ENCODE measurements around the gene VPS11. TPM values are rescaled to one million over a fixed set of nuclear protein-coding genes. Genes with fewer than 3 reads are reported as not detected.

The VPS11 gene
- 18.2 TPM for polyA plus RNA-seq (2013, experiment 1 of 2)
- 16.6 TPM for polyA plus RNA-seq (2013, experiment 2 of 2)

DNA sequence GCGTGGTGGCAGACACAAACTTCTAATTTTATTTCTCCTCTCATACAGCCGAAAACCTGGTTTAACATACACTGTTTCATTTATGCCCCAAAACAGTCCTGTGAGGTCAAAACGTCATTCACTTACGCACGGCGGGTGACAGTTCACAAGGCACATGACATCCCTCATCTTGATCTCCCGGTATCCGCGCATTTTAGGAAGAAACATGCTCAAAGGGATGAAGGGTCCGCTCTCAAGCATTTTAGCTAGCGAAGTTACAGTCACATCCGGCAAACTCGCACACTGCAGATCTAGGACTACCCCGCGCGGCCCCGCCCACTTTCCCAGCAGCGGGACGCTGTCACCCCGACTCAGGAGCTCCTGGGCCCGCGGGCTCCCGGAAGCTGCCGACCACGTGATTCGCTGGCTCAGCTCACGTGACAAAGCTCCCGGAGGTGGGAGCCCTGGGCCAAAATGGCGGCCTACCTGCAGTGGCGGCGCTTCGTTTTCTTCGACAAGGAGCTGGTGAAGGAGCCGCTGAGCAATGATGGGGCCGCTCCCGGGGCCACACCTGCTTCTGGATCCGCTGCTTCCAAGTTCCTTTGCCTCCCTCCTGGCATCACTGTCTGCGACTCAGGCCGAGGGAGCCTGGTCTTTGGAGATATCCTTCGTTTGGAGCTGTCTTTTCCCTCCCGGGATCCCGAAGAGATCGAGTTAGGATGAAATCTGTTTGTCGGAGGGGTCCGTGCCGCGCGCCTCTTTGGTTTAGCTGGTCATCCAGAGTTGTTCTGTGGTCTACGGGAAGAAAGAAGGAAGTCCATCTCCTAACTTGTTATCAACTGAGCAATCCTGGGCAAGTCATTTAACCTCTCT lies at the start of gene VPS11:
Gene VPS11, plus strand, starts transcription at position 448 of the 852 bp plus-strand sequence. Its CDS starts 6 bp downstream, at position 454.
- H3K27ac ChIP-seq (ENCODE audit: low read depth, low read length) = peak within 1 kb of the TSS; percentile 67
- no peaks in the 10 kb centered on the region for H3K27me3 ChIP-seq (ENCODE audit: insufficient read depth, low read length)
- peaks cover 27% of the 10 kb centered on the region for H3K36me3 ChIP-seq (ENCODE audit: insufficient read depth, low read length)
- H3K4me3 ChIP-seq (ENCODE audit: low read length) = peak within 1 kb of the TSS; percentile 96
- WGBS = under 1% methylated on average over 49 of the region's 49 CpGs
- peak within 1 kb of the TSS; percentile 90 for H3K9ac ChIP-seq (ENCODE audit: low read depth, low read length)
- H3K9me3 ChIP-seq (ENCODE audit: insufficient read depth, low read depth, low read length) = no peaks in the 10 kb centered on the region
- no peaks in the 10 kb centered on the region for H3K4me1 ChIP-seq (ENCODE audit: insufficient read depth, low read length)

DNA sequence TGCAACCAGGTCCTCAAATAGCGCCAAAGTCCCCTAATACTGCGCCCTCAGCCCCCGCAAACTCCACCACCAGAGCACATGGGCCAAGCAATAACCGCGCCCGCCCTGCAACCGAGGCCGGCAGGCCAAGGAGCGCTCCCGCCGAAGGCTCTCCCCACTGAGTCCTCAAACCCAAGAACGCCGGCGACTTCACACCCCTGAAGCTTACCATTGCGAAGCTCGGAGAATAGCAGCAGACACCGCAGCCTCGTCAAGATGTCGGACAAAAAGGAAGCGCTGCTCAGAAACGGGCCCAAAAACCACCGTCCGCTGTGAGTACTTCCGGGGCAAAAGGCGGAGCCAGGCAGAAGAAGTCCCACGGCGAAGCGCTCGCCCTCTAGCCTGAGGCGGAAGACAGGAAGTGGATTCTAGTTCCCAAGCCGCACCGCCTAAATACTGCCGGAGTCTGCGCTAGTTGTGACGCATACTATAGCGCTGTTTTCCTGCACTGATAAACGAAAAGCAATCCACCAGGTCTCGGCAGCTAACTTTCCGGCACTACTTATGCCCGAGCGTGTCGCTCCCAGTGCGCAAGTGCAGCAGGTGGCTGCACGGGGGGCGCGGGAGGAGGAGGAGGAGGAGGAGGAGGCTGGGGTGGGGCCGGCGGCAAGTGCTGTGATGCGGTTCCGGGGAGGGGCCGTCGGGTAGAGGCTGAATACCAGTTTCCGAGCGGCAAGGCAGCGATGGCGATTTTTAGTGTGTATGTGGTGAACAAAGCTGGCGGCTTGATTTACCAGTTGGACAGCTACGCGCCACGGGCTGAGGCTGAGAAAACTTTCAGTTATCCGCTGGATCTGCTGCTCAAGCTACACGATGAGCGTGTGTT lies 49.3 kb upstream of the VPS11 start, which contains the start of the genes RPS25 and TRAPPC4:
Gene RPS25, minus strand, starts transcription at position 270 of the 865 bp plus-strand sequence. Its CDS starts 59 bp downstream, at position 211.
Gene TRAPPC4, plus strand, starts transcription at position 693 of the 865 bp plus-strand sequence. Its CDS starts 30 bp downstream, at position 723.
- peaks cover 72% of the 10 kb centered on the region for H3K36me3 ChIP-seq (ENCODE audit: insufficient read depth, low read length)
- no peaks in the 10 kb centered on the region for H3K9me3 ChIP-seq (ENCODE audit: insufficient read depth, low read depth, low read length)
- H3K27ac ChIP-seq (ENCODE audit: low read depth, low read length) = peak within 1 kb of the TSS; percentile 86
- H3K9ac ChIP-seq (ENCODE audit: low read depth, low read length) = peak within 1 kb of the TSS; percentile 98
- under 1% methylated on average over 63 of the region's 63 CpGs for WGBS
- H3K4me1 ChIP-seq (ENCODE audit: insufficient read depth, low read length) = peaks cover 15% of the 10 kb centered on the region
- peak within 1 kb of the TSS; percentile 91 for H3K4me3 ChIP-seq (ENCODE audit: low read length)
- H3K27me3 ChIP-seq (ENCODE audit: insufficient read depth, low read length) = no peaks in the 10 kb centered on the region

DNA sequence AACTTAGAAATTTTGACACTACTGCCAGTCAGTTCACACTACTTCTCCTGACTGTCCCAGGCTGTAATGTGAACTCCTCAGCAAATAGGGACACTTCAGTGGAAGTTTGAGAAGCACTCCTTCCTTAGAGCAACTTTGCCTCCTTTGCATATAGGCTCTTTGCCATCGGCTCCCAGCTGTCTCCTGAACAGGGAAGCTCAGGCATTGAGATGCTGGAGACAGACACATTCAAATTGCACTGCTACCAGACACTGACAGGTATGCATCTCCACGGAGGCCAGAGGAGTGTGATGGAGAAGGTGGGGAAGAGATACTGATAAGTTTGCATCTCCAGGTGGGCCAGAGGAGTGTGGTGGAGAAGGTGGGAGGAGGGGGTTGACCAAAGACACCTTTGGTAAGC lies 47.6 kb upstream of the VPS11 start:
- Histone ChIP-seq H3K27ac (ENCODE audit: low read depth, low read length) (no peak overlapping the region), H3K9me3 (ENCODE audit: insufficient read depth, low read depth, low read length) (no peaks in the 10 kb centered on the region), H3K4me3 (ENCODE audit: low read length) (peak overlapping the region; percentile 91), H3K27me3 (ENCODE audit: insufficient read depth, low read length) (no peaks in the 10 kb centered on the region), H3K4me1 (ENCODE audit: insufficient read depth, low read length) (peaks cover 15% of the 10 kb centered on the region), H3K36me3 (ENCODE audit: insufficient read depth, low read length) (peaks cover 74% of the 10 kb centered on the region), H3K9ac (ENCODE audit: low read depth, low read length) (peak overlapping the region; percentile 18; the same call in 1 of the 2 replicates)
- WGBS = 64% methylated on average over 2 of the region's 2 CpGs

DNA sequence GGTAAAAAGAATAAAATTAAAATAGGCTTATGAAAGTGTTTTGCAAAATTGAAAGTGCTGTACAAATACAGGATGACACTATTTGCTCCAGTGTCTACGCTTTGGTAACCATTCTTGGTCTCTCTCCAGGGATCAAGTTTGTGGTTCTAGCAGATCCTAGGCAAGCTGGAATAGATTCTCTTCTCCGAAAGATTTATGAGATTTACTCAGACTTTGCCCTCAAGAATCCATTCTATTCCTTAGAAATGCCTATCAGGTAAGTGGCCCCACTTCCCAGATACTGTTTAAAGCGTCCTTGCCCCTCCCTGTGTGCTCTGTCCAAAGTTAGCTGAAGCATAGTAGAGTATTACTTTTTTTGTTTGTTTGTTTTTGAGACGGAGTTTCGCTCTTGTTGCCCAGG lies 46.0 kb upstream of the VPS11 start:
- Histone ChIP-seq H3K4me1 (ENCODE audit: insufficient read depth, low read length) (peaks cover 13% of the 10 kb centered on the region), H3K27me3 (ENCODE audit: insufficient read depth, low read length) (no peaks in the 10 kb centered on the region), H3K9me3 (ENCODE audit: insufficient read depth, low read depth, low read length) (no peaks in the 10 kb centered on the region), H3K9ac (ENCODE audit: low read depth, low read length) (no peak overlapping the region), H3K36me3 (ENCODE audit: insufficient read depth, low read length) (peaks cover 74% of the 10 kb centered on the region), H3K27ac (ENCODE audit: low read depth, low read length) (no peak overlapping the region), H3K4me3 (ENCODE audit: low read length) (no peak overlapping the region)
- 98% methylated on average over 5 of the region's 5 CpGs for WGBS

DNA sequence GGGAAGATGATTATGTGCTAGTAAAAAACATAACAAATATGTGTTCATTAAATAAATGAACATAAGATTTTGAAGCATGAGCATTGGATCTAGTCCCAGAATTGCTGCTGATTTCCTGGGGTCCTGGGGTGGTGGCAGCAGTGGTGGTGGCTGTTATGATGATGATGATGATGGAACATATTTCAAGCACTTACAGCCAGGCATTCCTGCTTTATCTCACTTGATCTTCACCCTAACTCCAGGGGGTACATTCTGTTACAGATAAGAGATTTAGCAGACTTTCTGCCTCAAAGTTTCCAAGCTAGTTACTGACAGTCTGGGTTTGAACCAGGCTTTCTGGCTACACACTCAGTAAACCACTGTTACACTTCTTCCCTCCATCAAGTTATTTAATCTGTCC lies 43.9 kb upstream of the VPS11 start:
- no peaks in the 10 kb centered on the region for H3K9me3 ChIP-seq (ENCODE audit: insufficient read depth, low read depth, low read length)
- H3K36me3 ChIP-seq (ENCODE audit: insufficient read depth, low read length) = peaks cover 83% of the 10 kb centered on the region
- peaks cover 8% of the 10 kb centered on the region for H3K4me1 ChIP-seq (ENCODE audit: insufficient read depth, low read length)
- no peak overlapping the region for H3K9ac ChIP-seq (ENCODE audit: low read depth, low read length)
- H3K27me3 ChIP-seq (ENCODE audit: insufficient read depth, low read length) = no peaks in the 10 kb centered on the region
- H3K4me3 ChIP-seq (ENCODE audit: low read length) = no peak overlapping the region
- H3K27ac ChIP-seq (ENCODE audit: low read depth, low read length) = no peak overlapping the region

DNA sequence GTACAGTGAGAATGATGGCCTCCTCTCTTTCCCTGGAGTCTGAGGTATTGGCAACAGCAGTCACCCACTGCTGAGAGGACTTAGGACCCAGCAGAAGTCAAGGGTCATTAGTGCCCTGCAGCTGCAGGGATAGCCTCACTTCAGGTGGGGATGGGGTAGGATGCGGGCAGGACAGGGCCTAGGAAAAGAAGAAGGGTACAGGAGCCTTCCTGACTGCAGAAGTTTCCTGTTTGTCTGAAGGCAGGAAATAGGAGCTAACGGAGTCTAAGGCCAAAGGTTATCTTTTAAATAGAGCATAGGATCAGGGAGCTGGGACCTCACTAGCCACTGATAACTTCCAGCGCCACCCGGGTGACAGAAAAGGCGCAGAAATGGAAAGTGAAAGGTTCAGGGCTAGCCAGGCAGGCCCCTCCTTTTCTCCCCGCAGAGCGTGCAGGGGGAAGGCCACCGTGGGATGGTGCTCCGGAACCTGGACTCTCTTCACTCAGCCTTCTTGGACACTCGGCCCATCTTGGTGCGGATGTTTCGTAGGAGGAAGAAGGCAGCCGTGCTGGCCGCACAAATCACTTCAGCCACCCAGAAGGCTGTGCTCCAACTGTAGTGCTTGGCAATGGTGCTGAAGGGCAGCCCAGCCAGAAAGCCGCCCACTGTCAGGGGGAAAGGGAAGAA lies 43.1 kb upstream of the VPS11 start:
- H3K27ac ChIP-seq (ENCODE audit: low read depth, low read length) = no peak overlapping the region
- H3K9ac ChIP-seq (ENCODE audit: low read depth, low read length) = no peak overlapping the region
- 85% methylated on average over 15 of the region's 15 CpGs for WGBS

DNA sequence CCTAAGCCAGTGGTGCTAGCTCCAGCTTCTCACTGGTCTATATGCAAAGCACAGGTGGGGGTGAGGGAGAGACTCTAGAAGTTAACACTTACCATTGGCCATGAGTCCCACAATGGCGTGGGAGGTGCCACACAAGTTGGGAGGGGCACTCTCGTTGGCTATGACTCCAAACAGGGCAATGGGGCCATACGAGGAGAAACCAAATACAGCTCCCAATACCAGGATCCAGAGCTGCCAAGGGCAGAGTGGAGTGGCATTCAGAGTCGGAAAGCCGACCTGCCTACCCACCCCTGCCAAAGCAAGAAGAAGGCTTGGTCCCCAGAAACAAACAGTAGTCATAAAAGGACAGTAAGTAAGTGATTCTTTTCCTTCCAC lies 42.5 kb upstream of the VPS11 start:
- no peak overlapping the region for H3K9ac ChIP-seq (ENCODE audit: low read depth, low read length)

More for the DNA sequence above, 43.1 kb upstream of the VPS11 start:
- no peaks in the 10 kb centered on the region for H3K27me3 ChIP-seq (ENCODE audit: insufficient read depth, low read length)
- H3K9me3 ChIP-seq (ENCODE audit: insufficient read depth, low read depth, low read length) = no peaks in the 10 kb centered on the region
- peaks cover 16% of the 10 kb centered on the region for H3K4me1 ChIP-seq (ENCODE audit: insufficient read depth, low read length)
- H3K4me3 ChIP-seq (ENCODE audit: low read length) = no peak overlapping the region
- peaks cover 86% of the 10 kb centered on the region for H3K36me3 ChIP-seq (ENCODE audit: insufficient read depth, low read length)

DNA sequence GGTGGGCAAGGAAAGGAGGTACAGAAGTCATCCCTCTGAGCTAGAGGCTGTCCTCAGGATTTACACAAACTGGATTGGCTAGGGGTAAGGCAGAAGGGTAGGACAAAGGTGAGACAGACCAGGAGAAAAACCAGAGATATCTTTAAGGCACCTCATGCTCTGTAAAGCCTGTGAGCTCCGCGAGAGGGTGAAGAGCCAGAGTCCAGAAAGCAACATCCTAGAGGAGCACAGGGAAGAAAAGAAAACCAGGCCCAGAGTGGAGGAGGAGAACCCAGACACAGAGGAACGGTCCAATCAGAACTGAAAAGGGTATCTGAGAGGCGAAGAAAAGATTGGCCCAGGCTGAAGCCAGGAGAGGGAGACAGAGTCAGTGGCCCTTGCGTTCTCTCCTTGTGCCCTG lies 42.1 kb upstream of the VPS11 start:
- H3K9ac ChIP-seq (ENCODE audit: low read depth, low read length) = no peak overlapping the region
- peaks cover 12% of the 10 kb centered on the region for H3K4me1 ChIP-seq (ENCODE audit: insufficient read depth, low read length)
- 93% methylated on average over 5 of the region's 5 CpGs for WGBS
- H3K27me3 ChIP-seq (ENCODE audit: insufficient read depth, low read length) = no peaks in the 10 kb centered on the region
- peaks cover 79% of the 10 kb centered on the region for H3K36me3 ChIP-seq (ENCODE audit: insufficient read depth, low read length)
- H3K4me3 ChIP-seq (ENCODE audit: low read length) = no peak overlapping the region
- no peaks in the 10 kb centered on the region for H3K9me3 ChIP-seq (ENCODE audit: insufficient read depth, low read depth, low read length)
- no peak overlapping the region for H3K27ac ChIP-seq (ENCODE audit: low read depth, low read length)

More for the DNA sequence above, 42.5 kb upstream of the VPS11 start:
- WGBS = 88% methylated on average over 5 of the region's 5 CpGs
- Histone ChIP-seq H3K4me3 (ENCODE audit: low read length) (no peak overlapping the region), H3K36me3 (ENCODE audit: insufficient read depth, low read length) (peaks cover 81% of the 10 kb centered on the region), H3K4me1 (ENCODE audit: insufficient read depth, low read length) (peaks cover 14% of the 10 kb centered on the region), H3K27ac (ENCODE audit: low read depth, low read length) (no peak overlapping the region), H3K27me3 (ENCODE audit: insufficient read depth, low read length) (no peaks in the 10 kb centered on the region), H3K9me3 (ENCODE audit: insufficient read depth, low read depth, low read length) (no peaks in the 10 kb centered on the region)

DNA sequence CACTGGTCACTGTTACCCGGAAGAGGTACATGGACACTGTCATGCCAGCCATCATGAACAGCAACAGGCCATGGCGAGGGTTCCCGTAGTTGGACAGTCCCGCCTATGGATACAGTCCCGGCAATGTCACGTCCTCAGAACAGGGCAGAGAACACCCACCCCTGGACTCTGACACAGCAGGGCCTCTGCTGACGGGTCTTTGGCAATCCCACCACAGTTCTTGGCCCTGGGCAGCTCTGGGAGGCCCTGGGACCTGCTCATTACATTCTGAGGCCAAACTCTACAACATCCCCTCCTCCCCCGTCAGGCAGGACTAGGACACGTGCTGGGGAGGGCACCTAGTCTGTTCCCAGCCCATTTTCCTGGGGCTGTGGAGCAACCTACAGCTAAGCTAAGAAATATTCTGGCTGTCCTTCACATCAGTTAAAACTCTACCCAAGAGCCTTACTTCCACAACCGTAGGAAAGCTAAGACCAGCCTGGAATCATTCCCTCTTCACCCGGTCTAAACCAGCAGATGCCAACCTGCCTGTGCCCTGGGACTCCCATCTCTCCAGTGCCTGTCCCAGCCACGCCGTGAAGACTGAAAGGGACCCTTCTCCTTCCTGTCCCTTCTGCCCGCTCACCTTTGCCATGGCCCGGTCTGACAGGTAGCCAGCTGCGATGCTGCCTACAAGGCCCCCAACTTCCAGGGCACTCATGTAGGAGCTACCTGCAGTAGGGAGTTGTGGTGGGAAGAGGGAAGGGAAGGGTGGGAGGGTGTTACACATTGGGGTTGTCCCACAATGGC lies 41.4 kb upstream of the VPS11 start:
- 94% methylated on average over 16 of the region's 16 CpGs for WGBS
- Histone ChIP-seq H3K9ac (ENCODE audit: low read depth, low read length) (no peak overlapping the region), H3K36me3 (ENCODE audit: insufficient read depth, low read length) (peaks cover 77% of the 10 kb centered on the region), H3K9me3 (ENCODE audit: insufficient read depth, low read depth, low read length) (no peaks in the 10 kb centered on the region), H3K4me1 (ENCODE audit: insufficient read depth, low read length) (peaks cover 12% of the 10 kb centered on the region), H3K4me3 (ENCODE audit: low read length) (no peak overlapping the region), H3K27ac (ENCODE audit: low read depth, low read length) (no peak overlapping the region), H3K27me3 (ENCODE audit: insufficient read depth, low read length) (no peaks in the 10 kb centered on the region)

DNA sequence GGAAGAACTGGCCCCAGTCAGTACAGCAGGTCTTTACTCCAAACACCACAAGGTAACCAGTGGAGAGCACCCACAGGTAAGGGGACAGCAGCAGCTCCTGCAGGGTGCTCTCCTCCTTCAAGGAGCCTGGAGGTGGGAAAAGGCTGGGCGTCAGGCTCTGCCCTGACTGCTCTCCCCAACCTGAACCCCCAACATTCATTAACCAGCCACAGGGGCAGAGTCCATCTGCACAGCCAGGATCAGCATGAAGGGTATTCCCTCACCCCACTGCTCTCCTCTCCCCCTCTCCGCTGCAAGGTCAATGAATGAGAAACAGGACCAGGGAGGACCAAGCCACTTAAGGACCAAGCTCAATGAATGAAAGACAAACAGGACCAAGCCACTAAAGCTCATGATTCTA lies 40.6 kb upstream of the VPS11 start:
- WGBS = 95% methylated on average over 2 of the region's 2 CpGs
- peaks cover 12% of the 10 kb centered on the region for H3K4me1 ChIP-seq (ENCODE audit: insufficient read depth, low read length)
- H3K27ac ChIP-seq (ENCODE audit: low read depth, low read length) = no peak overlapping the region
- no peaks in the 10 kb centered on the region for H3K27me3 ChIP-seq (ENCODE audit: insufficient read depth, low read length)
- H3K9me3 ChIP-seq (ENCODE audit: insufficient read depth, low read depth, low read length) = no peaks in the 10 kb centered on the region
- no peak overlapping the region for H3K4me3 ChIP-seq (ENCODE audit: low read length)
- no peak overlapping the region for H3K9ac ChIP-seq (ENCODE audit: low read depth, low read length)
- H3K36me3 ChIP-seq (ENCODE audit: insufficient read depth, low read length) = peaks cover 70% of the 10 kb centered on the region
